Progenitor cell of endocrine pancreas (in vitro differentiated cells): ENCODE results near the gene TMEM132D. TPM values are rescaled to one million over a fixed set of nuclear protein-coding genes. Genes with fewer than 3 reads are reported as not detected.

ENCODE experiments used
- DNase-seq: peaks from one replicate; pipeline ENCODE4 v3.0.0; 2021; ENCODE audit warnings: low spot score; ENCODE audit not compliant: unreplicated experiment
- H3K27ac Mint-ChIP-seq: 2 replicates; pipeline ENCODE4 v1.8.0; 2021; ENCODE audit warnings: mild to moderate bottlenecking, moderate library complexity, mixed read lengths
- H3K27me3 Mint-ChIP-seq: 2 replicates; pipeline ENCODE4 v1.8.0; 2021; ENCODE audit warnings: mixed read lengths
- H3K36me3 Mint-ChIP-seq: 2 replicates; pipeline ENCODE4 v1.8.0; 2022; ENCODE audit warnings: mixed read lengths; ENCODE audit not compliant: insufficient read depth
- H3K4me1 Mint-ChIP-seq: 2 replicates; pipeline ENCODE4 v1.8.0; 2021; ENCODE audit warnings: low read depth, mixed read lengths
- H3K4me3 Mint-ChIP-seq: 2 replicates; pipeline ENCODE4 v1.8.0; 2021; ENCODE audit warnings: low read depth, mild to moderate bottlenecking, moderate library complexity, mixed read lengths
- H3K9me3 Mint-ChIP-seq: 2 replicates; pipeline ENCODE4 v1.8.0; 2021; ENCODE audit warnings: low read depth, mixed read lengths
- CTCF ChIP-seq: fragments of 200-600 bp; sonication (generic); IDR thresholded peaks from one replicate; pipeline ENCODE4 v1.5.0; 2021; ENCODE audit warnings: antibody characterized with exemption, mild to moderate bottlenecking; ENCODE audit not compliant: unreplicated experiment
- total RNA-seq: library from RNA; stranded (reverse); gene quantifications from 2 replicates; pipeline ENCODE4 v1.2.1, GENCODE V29; 2021

Gene TMEM132D
- total RNA-seq, 1 donor from 2014 or later = 0.46 TPM

DNA sequence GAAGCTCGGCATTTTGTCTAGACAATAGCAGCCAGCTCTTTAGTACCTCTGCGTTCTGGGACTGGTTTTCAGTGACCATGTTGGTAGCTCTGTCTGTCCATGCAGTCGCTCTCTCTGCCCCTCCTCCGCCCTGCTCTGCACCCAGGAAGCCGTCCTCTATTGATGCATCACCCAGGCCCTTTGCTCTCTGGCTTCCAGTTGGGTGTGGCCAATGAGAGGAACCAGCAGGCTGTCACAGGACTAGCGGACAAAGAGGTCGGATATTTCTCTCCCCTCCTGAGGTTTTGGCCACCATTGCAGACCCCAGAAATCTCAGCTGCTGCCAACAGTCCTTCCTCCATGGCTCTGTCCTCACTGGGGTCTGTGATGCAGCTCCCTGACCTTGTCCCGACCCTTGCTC lies 180.6 kb downstream of the TMEM132D start:
- DNase-seq = no peak
- Mint-ChIP-seq H3K27me3 (peaks cover 6% of the 10 kb centered on the region), H3K4me1 (no peaks in the 10 kb centered on the region), H3K4me3 (no peak overlapping the region), H3K36me3 (no peaks in the 10 kb centered on the region), H3K27ac (no peak overlapping the region), H3K9me3 (no peaks in the 10 kb centered on the region)
- TF ChIP-seq CTCF = no peak

GRCh38 chr12:129720618-129721017 lies 183.2 kb downstream of the TMEM132D start:
- Mint-ChIP-seq H3K4me1 (no peaks in the 10 kb centered on the region), H3K9me3 (peaks cover 3% of the 10 kb centered on the region), H3K27ac (peak overlapping the region; percentile 76), H3K27me3 (peaks cover 6% of the 10 kb centered on the region), H3K36me3 (no peaks in the 10 kb centered on the region), H3K4me3 (no peak overlapping the region)
- TF ChIP-seq CTCF = no peak
- no peak for DNase-seq

- H3K27ac Mint-ChIP-seq = no peak overlapping the region
- H3K9me3 Mint-ChIP-seq = peaks cover 8% of the 10 kb centered on the region
- H3K4me1 Mint-ChIP-seq = no peaks in the 10 kb centered on the region
- TF ChIP-seq CTCF = no peak
- no peaks in the 10 kb centered on the region for H3K36me3 Mint-ChIP-seq
- no peak overlapping the region for H3K4me3 Mint-ChIP-seq
- no peak for DNase-seq
- H3K27me3 Mint-ChIP-seq = peaks cover 6% of the 10 kb centered on the region
Measured at GRCh38 chr12:129719416-129719815, 184.4 kb downstream of the TMEM132D start.

DNA sequence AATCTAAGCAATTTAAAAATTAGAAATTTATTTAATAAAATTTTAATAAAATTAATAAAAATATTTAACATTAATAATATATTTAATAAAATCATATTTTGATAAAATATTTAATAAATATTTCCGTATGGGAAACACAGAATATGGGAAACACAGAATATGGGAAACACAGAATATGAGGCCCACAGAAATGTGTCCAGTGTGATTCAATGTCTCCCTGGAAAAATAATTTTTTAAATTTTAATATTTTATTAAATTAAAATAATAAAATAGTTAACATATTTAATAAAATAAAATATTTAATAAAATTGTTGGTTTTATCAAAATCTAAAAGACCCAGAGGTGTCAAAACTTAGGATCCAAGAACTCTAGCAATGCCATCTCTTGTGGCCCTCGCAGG lies 186.4 kb downstream of the TMEM132D start:
- H3K27me3 Mint-ChIP-seq = no peaks in the 10 kb centered on the region
- H3K36me3 Mint-ChIP-seq = no peaks in the 10 kb centered on the region
- DNase-seq = no peak
- H3K4me3 Mint-ChIP-seq = no peak overlapping the region
- H3K4me1 Mint-ChIP-seq = no peaks in the 10 kb centered on the region
- no peak overlapping the region for H3K27ac Mint-ChIP-seq
- H3K9me3 Mint-ChIP-seq = peaks cover 8% of the 10 kb centered on the region
- no peak for TF ChIP-seq CTCF

DNA sequence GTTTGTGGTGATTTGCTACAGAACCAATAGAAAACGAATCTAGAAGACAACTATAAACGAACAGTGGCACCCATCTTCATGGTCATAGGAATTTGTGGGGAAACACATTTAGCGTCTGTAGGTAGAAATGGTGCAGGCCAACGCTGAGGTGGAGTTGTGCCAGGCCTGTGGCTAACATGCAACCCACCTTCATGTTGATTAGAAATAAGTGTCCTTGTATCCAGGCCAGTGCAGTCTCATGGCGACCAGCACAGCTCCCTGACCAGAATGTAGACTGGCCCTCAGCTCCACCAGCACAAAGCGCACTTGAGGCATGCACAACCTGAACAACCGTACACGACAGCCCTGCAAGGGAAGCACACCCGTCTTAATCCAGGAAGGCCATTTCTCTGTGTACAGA lies 187.0 kb downstream of the TMEM132D start:
- H3K27me3 Mint-ChIP-seq = no peaks in the 10 kb centered on the region
- no peak for TF ChIP-seq CTCF
- H3K27ac Mint-ChIP-seq = no peak overlapping the region
- no peaks in the 10 kb centered on the region for H3K4me1 Mint-ChIP-seq
- H3K4me3 Mint-ChIP-seq = no peak overlapping the region
- no peaks in the 10 kb centered on the region for H3K36me3 Mint-ChIP-seq
- no peak for DNase-seq
- H3K9me3 Mint-ChIP-seq = peaks cover 8% of the 10 kb centered on the region
